ENCODE data around the gene LDB2.

Gene LDB2

DNA sequence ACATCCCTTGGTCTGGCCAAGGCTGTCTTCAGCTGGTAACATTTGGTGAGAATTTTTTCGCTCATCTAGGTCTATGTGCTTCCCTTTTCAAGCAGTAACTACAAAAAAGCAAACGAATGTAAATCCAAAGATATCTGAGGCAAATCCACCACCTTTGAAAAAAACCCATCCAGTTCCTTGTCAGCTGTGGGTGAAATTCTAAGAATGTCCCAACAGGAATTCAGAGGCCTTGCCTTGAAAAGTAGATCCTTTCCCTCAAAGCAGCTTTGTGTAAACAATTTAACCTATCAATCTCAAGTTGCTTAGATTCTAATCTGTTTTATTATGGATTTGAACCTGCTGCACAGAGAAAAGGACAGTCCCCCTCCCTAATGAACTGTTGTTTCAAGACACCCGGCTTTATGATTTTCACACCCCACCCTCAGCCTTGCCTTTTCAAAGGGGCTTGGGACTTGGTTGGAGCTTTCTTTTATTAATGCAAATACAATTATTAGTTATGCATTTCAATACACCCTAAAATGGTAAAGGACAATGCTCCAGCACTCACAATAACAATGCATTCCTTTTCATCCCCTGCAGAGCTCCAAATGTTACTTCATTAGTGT lies 166.6 kb downstream of the LDB2 start:
- DNase-seq (ENCODE audit: low read depth) = no peak
- H3K4me3 ChIP-seq (ENCODE audit: low read depth, low read length) = no peak overlapping the region

DNA sequence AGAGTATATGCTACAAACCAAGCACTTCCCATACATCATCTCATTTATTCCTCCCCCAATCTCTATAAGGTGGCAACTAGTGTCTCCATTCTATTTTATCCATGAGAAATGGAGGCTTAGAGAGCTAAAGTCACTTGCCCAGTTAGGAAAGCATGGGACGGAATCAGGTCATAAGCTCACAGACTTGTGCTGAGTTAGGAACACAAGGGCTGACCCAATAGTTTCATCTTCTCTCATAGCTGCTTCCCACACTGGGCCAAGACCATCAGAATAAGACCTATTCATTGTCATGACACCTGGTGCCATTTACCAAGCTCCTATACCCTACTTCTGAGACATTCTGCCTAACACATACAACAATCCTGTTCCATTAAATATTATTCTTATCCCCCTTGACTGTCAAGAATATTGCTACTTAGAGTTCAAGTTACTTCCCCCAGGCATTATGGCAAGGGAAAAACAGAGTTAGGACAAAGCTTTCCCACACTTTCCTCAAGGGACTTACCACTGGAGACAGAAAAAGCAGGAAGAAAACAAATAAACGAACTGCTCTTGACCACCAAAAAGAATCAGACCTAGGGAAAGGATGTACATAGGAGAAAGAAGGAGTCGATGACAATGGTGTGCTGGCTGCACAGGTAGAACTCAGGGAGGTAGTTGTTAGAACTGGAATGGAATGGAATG lies 167.8 kb downstream of the LDB2 start:
- TF ChIP-seq, protein P1, sequence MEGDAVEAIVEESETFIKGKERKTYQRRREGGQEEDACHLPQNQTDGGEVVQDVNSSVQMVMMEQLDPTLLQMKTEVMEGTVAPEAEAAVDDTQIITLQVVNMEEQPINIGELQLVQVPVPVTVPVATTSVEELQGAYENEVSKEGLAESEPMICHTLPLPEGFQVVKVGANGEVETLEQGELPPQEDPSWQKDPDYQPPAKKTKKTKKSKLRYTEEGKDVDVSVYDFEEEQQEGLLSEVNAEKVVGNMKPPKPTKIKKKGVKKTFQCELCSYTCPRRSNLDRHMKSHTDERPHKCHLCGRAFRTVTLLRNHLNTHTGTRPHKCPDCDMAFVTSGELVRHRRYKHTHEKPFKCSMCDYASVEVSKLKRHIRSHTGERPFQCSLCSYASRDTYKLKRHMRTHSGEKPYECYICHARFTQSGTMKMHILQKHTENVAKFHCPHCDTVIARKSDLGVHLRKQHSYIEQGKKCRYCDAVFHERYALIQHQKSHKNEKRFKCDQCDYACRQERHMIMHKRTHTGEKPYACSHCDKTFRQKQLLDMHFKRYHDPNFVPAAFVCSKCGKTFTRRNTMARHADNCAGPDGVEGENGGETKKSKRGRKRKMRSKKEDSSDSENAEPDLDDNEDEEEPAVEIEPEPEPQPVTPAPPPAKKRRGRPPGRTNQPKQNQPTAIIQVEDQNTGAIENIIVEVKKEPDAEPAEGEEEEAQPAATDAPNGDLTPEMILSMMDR (IDR thresholded peaks at IDR 0.05; ENCODE audit: insufficient read depth, low read depth, low read length, missing control alignments) = no peak
- no peak for DNase-seq (ENCODE audit: low read depth)
- H3K4me3 ChIP-seq (ENCODE audit: low read depth, low read length) = no peak overlapping the region

More for the DNA sequence above, 166.6 kb downstream of the LDB2 start:
- TF ChIP-seq, protein P1 (IDR thresholded peaks at IDR 0.05; ENCODE audit: insufficient read depth, low read depth, low read length, missing control alignments) = no peak

DNA sequence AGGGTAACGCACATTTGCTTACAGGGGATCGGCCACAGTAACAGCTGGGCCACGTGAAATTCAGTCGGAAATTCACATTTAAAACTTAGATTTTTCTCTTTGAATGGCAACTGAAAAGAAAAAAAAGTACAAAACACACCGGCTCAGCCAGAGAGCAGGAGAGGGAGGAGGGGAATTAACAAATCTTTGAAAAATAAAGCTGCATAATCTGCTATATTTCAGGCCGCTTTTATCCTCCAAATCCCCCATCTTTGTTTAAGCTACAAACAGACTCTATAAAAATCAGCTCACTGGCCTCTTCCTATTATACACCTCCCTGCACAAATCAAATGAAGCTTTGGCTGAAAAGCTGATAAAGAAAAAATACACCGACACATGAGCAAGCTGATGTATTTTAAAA lies 169.1 kb downstream of the LDB2 start:
- TF ChIP-seq, protein P1 (IDR thresholded peaks at IDR 0.05; ENCODE audit: insufficient read depth, low read depth, low read length, missing control alignments) = no peak

DNA sequence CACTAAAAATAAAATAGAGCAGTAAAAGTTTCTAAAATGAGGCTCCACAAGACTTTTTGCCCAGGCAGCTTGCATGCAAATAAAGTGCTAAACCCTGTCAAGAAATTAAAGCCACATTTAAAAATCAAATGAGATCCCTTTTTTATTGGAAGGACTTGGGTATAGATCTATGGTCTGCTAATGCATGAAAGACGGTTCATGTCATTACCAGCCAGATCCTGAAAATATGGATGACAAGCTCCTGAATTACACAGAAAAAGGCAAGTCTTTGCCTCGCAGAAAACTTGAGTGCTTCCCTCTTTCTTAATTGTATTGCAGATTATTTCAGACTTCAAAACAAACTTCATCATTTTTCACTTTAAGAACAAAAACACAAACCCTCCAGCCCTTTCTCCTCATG lies 169.6 kb downstream of the LDB2 start:
- no peak for DNase-seq (ENCODE audit: low read depth)
- H3K4me3 ChIP-seq (ENCODE audit: low read depth, low read length) = no peak overlapping the region
- TF ChIP-seq, protein P1 (IDR thresholded peaks at IDR 0.05; ENCODE audit: insufficient read depth, low read depth, low read length, missing control alignments) = no peak

More for the DNA sequence above, 169.1 kb downstream of the LDB2 start:
- no peak overlapping the region for H3K4me3 ChIP-seq (ENCODE audit: low read depth, low read length)
- no peak for DNase-seq (ENCODE audit: low read depth)

DNA sequence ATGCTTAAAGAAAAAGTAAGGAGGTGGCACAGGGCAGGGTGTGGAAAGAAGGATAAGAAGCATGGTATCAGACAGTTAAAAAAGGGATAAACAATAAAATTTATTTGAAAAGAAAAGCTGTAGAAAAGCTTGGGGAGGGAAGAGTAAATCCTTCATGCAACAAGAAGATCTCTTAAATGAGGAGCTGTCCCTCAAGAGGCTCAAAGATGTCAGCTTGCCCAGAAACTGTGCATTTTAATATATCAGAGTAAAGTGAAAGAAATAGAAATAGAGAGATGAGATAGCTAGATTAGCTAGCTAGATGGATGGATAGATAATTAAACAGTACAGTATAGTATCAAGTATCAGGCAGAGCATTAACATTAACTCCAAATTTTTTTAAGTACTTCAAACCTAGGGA lies 170.3 kb downstream of the LDB2 start:
- TF ChIP-seq, protein P1 (IDR thresholded peaks at IDR 0.05; ENCODE audit: insufficient read depth, low read depth, low read length, missing control alignments) = no peak
- no peak for DNase-seq (ENCODE audit: low read depth)
- no peak overlapping the region for H3K4me3 ChIP-seq (ENCODE audit: low read depth, low read length)

DNA sequence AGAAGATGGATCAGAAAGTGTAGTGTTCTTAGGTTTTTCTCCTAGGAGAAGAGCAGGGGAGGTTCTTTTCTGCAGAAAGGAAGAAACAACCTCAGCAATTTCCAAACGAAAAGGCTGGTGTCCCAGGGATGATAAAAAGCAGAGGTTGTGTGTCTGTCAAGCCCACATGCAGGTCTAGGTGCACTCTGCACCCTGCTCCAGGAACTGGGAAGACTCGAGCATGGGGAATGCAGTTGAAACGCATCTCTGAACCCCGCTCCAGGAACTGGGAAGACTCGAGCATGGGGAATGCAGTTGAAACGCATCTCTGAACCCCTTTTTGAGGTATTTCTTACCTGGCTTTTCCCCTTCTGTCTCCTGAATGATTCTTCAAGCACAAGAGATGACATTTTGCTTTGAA lies 171.2 kb downstream of the LDB2 start:
- DNase-seq (ENCODE audit: low read depth) = no peak
- no peak overlapping the region for H3K4me3 ChIP-seq (ENCODE audit: low read depth, low read length)
- TF ChIP-seq, protein P1 (IDR thresholded peaks at IDR 0.05; ENCODE audit: insufficient read depth, low read depth, low read length, missing control alignments) = no peak

All from GM12865 (cell line).